HS-5 (cell line): ENCODE data around the gene MAP1LC3C.
"Not testable (repeated sequence)": the region's sequence is repeated elsewhere in the genome, so short reads cannot be mapped to it uniquely, and the experiment has no call there.

Experiments
- DNase-seq: peaks from one replicate; pipeline ENCODE4 v3.0.0-alpha.2; 2012; ENCODE audit warnings: low read depth

The MAP1LC3C gene

GRCh38 chr1:241992734-241993133, 6.2 kb downstream of the MAP1LC3C start:
- no peak for DNase-seq

GRCh38 chr1:241990040-241990439, 8.9 kb downstream of the MAP1LC3C start:
- DNase-seq: peak; percentile 93

- not testable (repeated sequence) for DNase-seq
Observed at GRCh38 chr1:241988389-241988930, 10.4 kb downstream of the MAP1LC3C start.

- no peak for DNase-seq
Observed at GRCh38 chr1:241985787-241986186, 13.1 kb downstream of the MAP1LC3C start.

GRCh38 chr1:241979926-241980325, 19.0 kb downstream of the MAP1LC3C start:
- no peak for DNase-seq

- no peak for DNase-seq
Observed at GRCh38 chr1:241979071-241979470, 19.8 kb downstream of the MAP1LC3C start.

GRCh38 chr1:241976229-241976628, 22.7 kb downstream of the MAP1LC3C start:
- no peak for DNase-seq

GRCh38 chr1:241972703-241973369, 26.1 kb downstream of the MAP1LC3C start:
- DNase-seq: no peak

- no peak for DNase-seq
Observed at GRCh38 chr1:241968611-241969010, 30.3 kb downstream of the MAP1LC3C start.

- no peak for DNase-seq
Observed at GRCh38 chr1:241964550-241965282, 34.2 kb downstream of the MAP1LC3C start.

GRCh38 chr1:241963722-241964121, 35.2 kb downstream of the MAP1LC3C start:
- no peak for DNase-seq

- DNase-seq: no peak
Observed at GRCh38 chr1:241962153-241962552, 36.7 kb downstream of the MAP1LC3C start.

- DNase-seq: no peak
Observed at GRCh38 chr1:241957692-241958494, 41.0 kb downstream of the MAP1LC3C start, which contains the start of gene BECN2. Gene BECN2, plus strand, starts transcription at chr1:241957767. Its CDS starts 0 bp downstream, at chr1:241957767.

- peak; percentile 93 for DNase-seq
Observed at GRCh38 chr1:241950390-241950789, 48.5 kb downstream of the MAP1LC3C start.

GRCh38 chr1:241947354-241947753, 51.5 kb downstream of the MAP1LC3C start:
- DNase-seq: no peak
